OCI-LY1 (cell line): ENCODE results near the gene FAM216A.

Source experiments
- EZH2 ChIP-seq: fragments of 200-600 bp; sonication (generic), shearing (Covaris generic); IDR thresholded peaks from 2 replicates; pipeline ENCODE4 v1.8.0; 2017; ENCODE audit warnings: borderline replicate concordance, mixed run types, mild to moderate bottlenecking, antibody characterized with exemption, low read length, moderate library complexity, mixed read lengths
- TF ChIP-seq, protein P1 (sequence below): fragments of 200-600 bp; sonication (generic), shearing (Covaris generic); IDR thresholded peaks from 2 replicates; pipeline ENCODE4 v1.5.1; 2017; ENCODE audit warnings: mild to moderate bottlenecking, antibody characterized with exemption, low read length, moderate library complexity, mixed read lengths

DNA sequence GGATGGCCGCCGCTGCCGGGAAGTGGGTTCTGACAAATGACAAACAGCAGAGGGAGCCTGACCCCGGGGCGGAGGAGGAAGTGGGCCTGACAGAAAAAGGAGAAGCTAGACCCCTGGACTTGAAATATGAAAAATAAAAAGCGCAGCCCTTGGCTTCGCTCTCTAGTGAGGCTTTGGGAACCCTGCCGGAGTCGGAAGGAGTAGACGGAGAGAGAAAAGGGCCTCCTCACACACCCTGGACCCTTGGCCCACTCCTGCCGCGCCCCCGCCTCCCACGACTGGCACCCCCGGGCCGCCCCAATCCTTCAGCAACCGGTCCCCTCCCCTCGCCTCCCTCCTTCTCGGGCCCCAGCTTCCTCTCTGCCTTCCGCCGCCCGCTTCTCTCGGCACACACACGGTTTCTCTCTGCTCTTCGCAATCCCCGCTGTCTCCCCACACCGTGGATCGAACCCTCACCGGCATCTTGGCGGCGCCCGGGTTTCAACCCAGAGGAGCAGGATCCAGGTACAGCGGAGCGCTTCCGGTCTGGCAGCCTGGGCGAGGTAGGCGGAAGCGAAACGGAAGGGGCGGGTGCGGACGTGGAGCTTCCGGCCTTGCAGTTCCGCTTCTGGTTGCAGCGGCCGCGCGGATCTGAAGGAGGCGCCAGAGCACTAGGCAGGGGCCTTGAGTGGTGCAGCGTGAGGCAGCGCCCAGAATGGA lies 18.7 kb upstream of the FAM216A start, which contains the start of gene ARPC3:
- TF ChIP-seq, protein P1, sequence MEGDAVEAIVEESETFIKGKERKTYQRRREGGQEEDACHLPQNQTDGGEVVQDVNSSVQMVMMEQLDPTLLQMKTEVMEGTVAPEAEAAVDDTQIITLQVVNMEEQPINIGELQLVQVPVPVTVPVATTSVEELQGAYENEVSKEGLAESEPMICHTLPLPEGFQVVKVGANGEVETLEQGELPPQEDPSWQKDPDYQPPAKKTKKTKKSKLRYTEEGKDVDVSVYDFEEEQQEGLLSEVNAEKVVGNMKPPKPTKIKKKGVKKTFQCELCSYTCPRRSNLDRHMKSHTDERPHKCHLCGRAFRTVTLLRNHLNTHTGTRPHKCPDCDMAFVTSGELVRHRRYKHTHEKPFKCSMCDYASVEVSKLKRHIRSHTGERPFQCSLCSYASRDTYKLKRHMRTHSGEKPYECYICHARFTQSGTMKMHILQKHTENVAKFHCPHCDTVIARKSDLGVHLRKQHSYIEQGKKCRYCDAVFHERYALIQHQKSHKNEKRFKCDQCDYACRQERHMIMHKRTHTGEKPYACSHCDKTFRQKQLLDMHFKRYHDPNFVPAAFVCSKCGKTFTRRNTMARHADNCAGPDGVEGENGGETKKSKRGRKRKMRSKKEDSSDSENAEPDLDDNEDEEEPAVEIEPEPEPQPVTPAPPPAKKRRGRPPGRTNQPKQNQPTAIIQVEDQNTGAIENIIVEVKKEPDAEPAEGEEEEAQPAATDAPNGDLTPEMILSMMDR = peak; percentile 69
- no peak for TF ChIP-seq EZH2
